GM23338 (cell line): ENCODE measurements around the gene HLA-G. TPM values are rescaled to one million over a fixed set of nuclear protein-coding genes. Genes with fewer than 3 reads are reported as not detected.

ENCODE experiments used
- ATAC-seq: fragments of 200-7000 bp; cut with Tn5 transposase; 3 replicates; pipeline ENCODE4 v1.9.1; 2020
- DNase-seq: peaks from one replicate; pipeline ENCODE4 v3.0.0-alpha.2; 2015; ENCODE audit warnings: low spot score
- H2AFZ ChIP-seq: fragments of 200-600 bp; sonication (generic); 2 replicates; pipeline ENCODE4 v1.8.0; 2016; ENCODE audit warnings: antibody characterized with exemption, mild to moderate bottlenecking, moderate library complexity
- H3F3A ChIP-seq: fragments of 200-600 bp; sonication (generic); replicated peaks from 2 replicates; pipeline ENCODE4 v1.8.0; 2017; ENCODE audit warnings: antibody characterized with exemption, mixed run types, low read depth
- H3K27ac ChIP-seq: fragments of 200-600 bp; sonication (generic); 2 replicates; pipeline ENCODE4 v1.6.1; 2016; ENCODE audit warnings: low read depth
- H3K27me3 ChIP-seq: fragments of 200-600 bp; sonication (generic); 2 replicates; pipeline ENCODE4 v1.8.0; 2016; ENCODE audit warnings: mild to moderate bottlenecking, mixed run types, moderate library complexity; ENCODE audit not compliant: insufficient read depth
- H3K36me3 ChIP-seq: fragments of 200-600 bp; sonication (generic); 2 replicates; pipeline ENCODE4 v1.8.0; 2016; ENCODE audit warnings: mild to moderate bottlenecking; ENCODE audit not compliant: insufficient read depth
- H3K4me1 ChIP-seq: fragments of 200-600 bp; sonication (generic); 2 replicates; pipeline ENCODE4 v1.8.0; 2016; ENCODE audit warnings: mild to moderate bottlenecking, moderate library complexity; ENCODE audit not compliant: insufficient read depth
- H3K4me2 ChIP-seq: fragments of 200-600 bp; sonication (generic); 2 replicates; pipeline ENCODE4 v1.7.1; 2017; ENCODE audit warnings: mixed run types
- H3K4me3 ChIP-seq: fragments of 200-600 bp; sonication (generic); 2 replicates; pipeline ENCODE4 v1.6.1; 2016; ENCODE audit warnings: mixed run types
- H3K79me2 ChIP-seq: fragments of 200-600 bp; sonication (generic); replicated peaks from 2 replicates; pipeline ENCODE4 v1.8.0; 2017; ENCODE audit warnings: mild to moderate bottlenecking; ENCODE audit not compliant: insufficient read depth
- H3K9me2 ChIP-seq: fragments of 200-600 bp; sonication (generic); 2 replicates; pipeline ENCODE4 v1.8.0; 2017; ENCODE audit not compliant: insufficient read depth
- H4K20me1 ChIP-seq: fragments of 200-600 bp; sonication (generic); replicated peaks from 2 replicates; pipeline ENCODE4 v1.8.0; 2017; ENCODE audit warnings: mild to moderate bottlenecking; ENCODE audit not compliant: insufficient read depth
- H3K27ac Mint-ChIP-seq: 2 replicates; pipeline ENCODE4 v1.8.0; 2020; ENCODE audit warnings: inconsistent platforms, mild to moderate bottlenecking, moderate library complexity, mixed read lengths
- H3K27me3 Mint-ChIP-seq: 3 replicates; pipeline ENCODE4 v1.8.0; 2022; ENCODE audit warnings: low read depth, mild to moderate bottlenecking, moderate library complexity, mixed read lengths, inconsistent platforms; ENCODE audit not compliant: insufficient read depth, poor library complexity
- H3K36me3 Mint-ChIP-seq: 3 replicates; pipeline ENCODE4 v1.8.0; 2021; ENCODE audit warnings: low read depth, mild to moderate bottlenecking, inconsistent platforms, moderate library complexity, mixed read lengths
- H3K4me1 Mint-ChIP-seq: 3 replicates; pipeline ENCODE4 v1.8.0; 2020; ENCODE audit warnings: mild to moderate bottlenecking, inconsistent platforms, mixed read lengths
- H3K4me3 Mint-ChIP-seq: 3 replicates; pipeline ENCODE4 v1.8.0; 2021; ENCODE audit warnings: moderate library complexity, mild to moderate bottlenecking, inconsistent platforms, mixed read lengths
- H3K9me3 Mint-ChIP-seq: 3 replicates; pipeline ENCODE4 v1.8.0; 2020; ENCODE audit warnings: moderate library complexity, mild to moderate bottlenecking, inconsistent platforms, mixed read lengths
- CREB1 ChIP-seq: fragments of 250-450 bp; sonication (Bioruptor Pico); IDR thresholded peaks from 2 replicates; pipeline ENCODE4 v1.5.0; 2020; ENCODE audit warnings: low read depth, mild to moderate bottlenecking, moderate library complexity
- CTCF ChIP-seq, 2 experiments: fragments of 200-600 bp in 1 of 2; sonication (generic) in 1 of 2; conservative IDR thresholded peaks; 2 replicates each; pipeline versions ENCODE4 v1.5.1 to v1.6.1; 2016 to 2017; ENCODE audit warnings: antibody characterized with exemption in 2 of 2, low read depth in 2 of 2, mild to moderate bottlenecking in 2 of 2, moderate library complexity in 1 of 2
- EZH2 ChIP-seq: fragments of 200-600 bp; sonication (generic); IDR thresholded peaks from one replicate; pipeline ENCODE4 v1.8.0; 2017; ENCODE audit warnings: antibody characterized with exemption, mild to moderate bottlenecking, low read depth; ENCODE audit not compliant: unreplicated experiment
- EZH2phosphoT487 ChIP-seq: fragments of 200-600 bp; sonication (generic); IDR thresholded peaks from one replicate; pipeline ENCODE4 v1.8.1; 2018; ENCODE audit warnings: antibody characterized with exemption; ENCODE audit not compliant: unreplicated experiment
- JUNB ChIP-seq: IDR thresholded peaks from one replicate; pipeline ENCODE4 v1.6.1; 2016; ENCODE audit warnings: antibody characterized with exemption; ENCODE audit not compliant: unreplicated experiment
- NANOG ChIP-seq: IDR thresholded peaks from 2 replicates; pipeline ENCODE4 v1.6.1; 2016; ENCODE audit warnings: antibody characterized with exemption, borderline replicate concordance
- POLR2AphosphoS5 ChIP-seq: IDR thresholded peaks from 2 replicates; pipeline ENCODE4 v1.6.1; 2016; ENCODE audit warnings: antibody characterized with exemption, low read depth
- REST ChIP-seq: IDR thresholded peaks from one replicate; pipeline ENCODE4 v1.6.1; 2018; ENCODE audit warnings: antibody characterized with exemption; ENCODE audit not compliant: unreplicated experiment
- STAT1 ChIP-seq: IDR thresholded peaks from one replicate; pipeline ENCODE4 v1.6.1; 2016; ENCODE audit warnings: antibody characterized with exemption; ENCODE audit not compliant: unreplicated experiment
- ZNF114 ChIP-seq: fragments of 250-450 bp; sonication (Bioruptor Pico); IDR thresholded peaks from 2 replicates; pipeline ENCODE4 v1.5.0; 2020; ENCODE audit warnings: mild to moderate bottlenecking, moderate library complexity
- ZNF331 ChIP-seq: fragments of 250-450 bp; sonication (Bioruptor Pico); IDR thresholded peaks from 2 replicates; pipeline ENCODE4 v1.5.0; 2020; ENCODE audit warnings: low read depth, mild to moderate bottlenecking, moderate library complexity
- polyA plus RNA-seq: library from polyadenylated mRNA; unstranded; fragments of >200 nt; fragmentation: Nextera tagmentation; extraction: Ambion mirVana; gene quantifications from 2 replicates; pipeline ENCODE4 v1.2.1, GENCODE V29; 2016
- total RNA-seq: library from RNA; depleted of rRNA; stranded (reverse); fragments of >200 nt; shearing (Covaris generic); gene quantifications from 2 replicates; pipeline ENCODE4 v1.2.3, GENCODE V29; 2014
- TF ChIP-seq, protein P1 (sequence below): IDR thresholded peaks from 2 replicates; pipeline ENCODE4 v1.6.1; 2016; ENCODE audit warnings: antibody characterized with exemption
- TF ChIP-seq, protein P2 (sequence below): fragments of 250-450 bp; sonication (Bioruptor Pico); IDR thresholded peaks from 2 replicates; pipeline ENCODE4 v1.5.0; 2020; ENCODE audit warnings: mild to moderate bottlenecking, moderate library complexity

The HLA-G gene
- total and polyA plus RNA-seq, 2 experiments from 2014 or later, result 2.5 to 2.8 TPM

- no peak overlapping the region for H3K4me3 ChIP-seq
- peaks cover 3% of the 10 kb centered on the region for H3K27me3 Mint-ChIP-seq
- H3K9me2 ChIP-seq, result peaks cover 10% of the 10 kb centered on the region; the same call in 1 of the 2 replicates
- H3K4me1 Mint-ChIP-seq, result peaks cover 13% of the 10 kb centered on the region; the same call in 2 of the 3 replicates
- no peak overlapping the region for H3K27ac Mint-ChIP-seq
- 0 out of 2 replicates have a peak, but pooled peaks cover 1% of the 10 kb centered on the region for H3K27me3 ChIP-seq
- no peak overlapping the region for H3K4me3 Mint-ChIP-seq
- H3F3A ChIP-seq, result no peaks in the 10 kb centered on the region
- peaks cover 9% of the 10 kb centered on the region for H3K9me3 Mint-ChIP-seq
- TF ChIP-seq, protein P1, sequence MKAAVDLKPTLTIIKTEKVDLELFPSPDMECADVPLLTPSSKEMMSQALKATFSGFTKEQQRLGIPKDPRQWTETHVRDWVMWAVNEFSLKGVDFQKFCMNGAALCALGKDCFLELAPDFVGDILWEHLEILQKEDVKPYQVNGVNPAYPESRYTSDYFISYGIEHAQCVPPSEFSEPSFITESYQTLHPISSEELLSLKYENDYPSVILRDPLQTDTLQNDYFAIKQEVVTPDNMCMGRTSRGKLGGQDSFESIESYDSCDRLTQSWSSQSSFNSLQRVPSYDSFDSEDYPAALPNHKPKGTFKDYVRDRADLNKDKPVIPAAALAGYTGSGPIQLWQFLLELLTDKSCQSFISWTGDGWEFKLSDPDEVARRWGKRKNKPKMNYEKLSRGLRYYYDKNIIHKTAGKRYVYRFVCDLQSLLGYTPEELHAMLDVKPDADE, result no peak
- TF ChIP-seq ZNF331 (CRISPR knock-in tag) (no peak), STAT1 (no peak), CREB1 (CRISPR knock-in tag) (no peak), REST (no peak), JUNB (no peak), CTCF (conservative IDR thresholded peaks at IDR 0.05; ENCODE audit: low read depth in 2 of 2) (no peak), ZNF114 (no peak), POLR2AphosphoS5 (no peak), NANOG (no peak), EZH2phosphoT487 (no peak), EZH2 (no peak)
- TF ChIP-seq, protein P2, sequence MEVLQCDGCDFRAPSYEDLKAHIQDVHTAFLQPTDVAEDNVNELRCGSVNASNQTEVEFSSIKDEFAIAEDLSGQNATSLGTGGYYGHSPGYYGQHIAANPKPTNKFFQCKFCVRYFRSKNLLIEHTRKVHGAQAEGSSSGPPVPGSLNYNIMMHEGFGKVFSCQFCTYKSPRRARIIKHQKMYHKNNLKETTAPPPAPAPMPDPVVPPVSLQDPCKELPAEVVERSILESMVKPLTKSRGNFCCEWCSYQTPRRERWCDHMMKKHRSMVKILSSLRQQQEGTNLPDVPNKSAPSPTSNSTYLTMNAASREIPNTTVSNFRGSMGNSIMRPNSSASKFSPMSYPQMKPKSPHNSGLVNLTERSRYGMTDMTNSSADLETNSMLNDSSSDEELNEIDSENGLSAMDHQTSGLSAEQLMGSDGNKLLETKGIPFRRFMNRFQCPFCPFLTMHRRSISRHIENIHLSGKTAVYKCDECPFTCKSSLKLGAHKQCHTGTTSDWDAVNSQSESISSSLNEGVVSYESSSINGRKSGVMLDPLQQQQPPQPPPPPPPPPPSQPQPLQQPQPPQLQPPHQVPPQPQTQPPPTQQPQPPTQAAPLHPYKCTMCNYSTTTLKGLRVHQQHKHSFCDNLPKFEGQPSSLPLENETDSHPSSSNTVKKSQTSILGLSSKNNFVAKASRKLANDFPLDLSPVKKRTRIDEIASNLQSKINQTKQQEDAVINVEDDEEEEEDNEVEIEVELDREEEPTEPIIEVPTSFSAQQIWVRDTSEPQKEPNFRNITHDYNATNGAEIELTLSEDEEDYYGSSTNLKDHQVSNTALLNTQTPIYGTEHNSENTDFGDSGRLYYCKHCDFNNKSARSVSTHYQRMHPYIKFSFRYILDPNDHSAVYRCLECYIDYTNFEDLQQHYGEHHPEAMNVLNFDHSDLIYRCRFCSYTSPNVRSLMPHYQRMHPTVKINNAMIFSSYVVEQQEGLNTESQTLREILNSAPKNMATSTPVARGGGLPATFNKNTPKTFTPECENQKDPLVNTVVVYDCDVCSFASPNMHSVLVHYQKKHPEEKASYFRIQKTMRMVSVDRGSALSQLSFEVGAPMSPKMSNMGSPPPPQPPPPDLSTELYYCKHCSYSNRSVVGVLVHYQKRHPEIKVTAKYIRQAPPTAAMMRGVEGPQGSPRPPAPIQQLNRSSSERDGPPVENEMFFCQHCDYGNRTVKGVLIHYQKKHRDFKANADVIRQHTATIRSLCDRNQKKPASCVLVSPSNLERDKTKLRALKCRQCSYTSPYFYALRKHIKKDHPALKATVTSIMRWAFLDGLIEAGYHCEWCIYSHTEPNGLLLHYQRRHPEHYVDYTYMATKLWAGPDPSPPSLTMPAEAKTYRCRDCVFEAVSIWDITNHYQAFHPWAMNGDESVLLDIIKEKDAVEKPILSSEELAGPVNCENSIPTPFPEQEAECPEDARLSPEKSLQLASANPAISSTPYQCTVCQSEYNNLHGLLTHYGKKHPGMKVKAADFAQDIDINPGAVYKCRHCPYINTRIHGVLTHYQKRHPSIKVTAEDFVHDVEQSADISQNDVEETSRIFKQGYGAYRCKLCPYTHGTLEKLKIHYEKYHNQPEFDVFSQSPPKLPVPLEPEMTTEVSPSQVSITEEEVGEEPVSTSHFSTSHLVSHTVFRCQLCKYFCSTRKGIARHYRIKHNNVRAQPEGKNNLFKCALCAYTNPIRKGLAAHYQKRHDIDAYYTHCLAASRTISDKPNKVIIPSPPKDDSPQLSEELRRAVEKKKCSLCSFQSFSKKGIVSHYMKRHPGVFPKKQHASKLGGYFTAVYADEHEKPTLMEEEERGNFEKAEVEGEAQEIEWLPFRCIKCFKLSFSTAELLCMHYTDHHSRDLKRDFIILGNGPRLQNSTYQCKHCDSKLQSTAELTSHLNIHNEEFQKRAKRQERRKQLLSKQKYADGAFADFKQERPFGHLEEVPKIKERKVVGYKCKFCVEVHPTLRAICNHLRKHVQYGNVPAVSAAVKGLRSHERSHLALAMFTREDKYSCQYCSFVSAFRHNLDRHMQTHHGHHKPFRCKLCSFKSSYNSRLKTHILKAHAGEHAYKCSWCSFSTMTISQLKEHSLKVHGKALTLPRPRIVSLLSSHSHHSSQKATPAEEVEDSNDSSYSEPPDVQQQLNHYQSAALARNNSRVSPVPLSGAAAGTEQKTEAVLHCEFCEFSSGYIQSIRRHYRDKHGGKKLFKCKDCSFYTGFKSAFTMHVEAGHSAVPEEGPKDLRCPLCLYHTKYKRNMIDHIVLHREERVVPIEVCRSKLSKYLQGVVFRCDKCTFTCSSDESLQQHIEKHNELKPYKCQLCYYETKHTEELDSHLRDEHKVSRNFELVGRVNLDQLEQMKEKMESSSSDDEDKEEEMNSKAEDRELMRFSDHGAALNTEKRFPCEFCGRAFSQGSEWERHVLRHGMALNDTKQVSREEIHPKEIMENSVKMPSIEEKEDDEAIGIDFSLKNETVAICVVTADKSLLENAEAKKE (CRISPR knock-in tag), result no peak
- no peaks in the 10 kb centered on the region for H3K4me1 ChIP-seq
- H2AFZ ChIP-seq, result no peak overlapping the region
- no peak for DNase-seq
- no peak overlapping the region for H3K27ac ChIP-seq
- no peaks in the 10 kb centered on the region for H3K36me3 ChIP-seq
- H3K36me3 Mint-ChIP-seq, result peaks cover 4% of the 10 kb centered on the region; the same call in 1 of the 3 replicates
- ATAC-seq, result no peak
- H3K4me2 ChIP-seq, result no peak overlapping the region
- H4K20me1 ChIP-seq, result no peaks in the 10 kb centered on the region
- no peaks in the 10 kb centered on the region for H3K79me2 ChIP-seq
Observed at GRCh38 chr6:29841030-29841429, 13.4 kb downstream of the HLA-G start.
